HG03066 (cell line): ENCODE measurements around the gene SHB.
"Not testable (repeated sequence)": the region's sequence is repeated elsewhere in the genome, so short reads cannot be mapped to it uniquely, and the experiment has no call there.

Experiments used
- ATAC-seq: cut with Tn5 transposase; IDR thresholded peaks from one replicate; pipeline ENCODE4 v1.9.1; 2021; ENCODE audit warnings: low read depth; ENCODE audit not compliant: unreplicated experiment

Gene SHB

GRCh38 chr9:38064842-38065368 lies 4.1 kb downstream of the SHB start:
- ATAC-seq, result no peak

- no peak for ATAC-seq
These were observed 5.7 kb downstream of the SHB start for GRCh38 chr9:38063363-38063707.

- no peak for ATAC-seq
These were observed 6.3 kb downstream of the SHB start for GRCh38 chr9:38062498-38063362.

GRCh38 chr9:38062106-38062497 lies 6.9 kb downstream of the SHB start:
- no peak for ATAC-seq

DNA sequence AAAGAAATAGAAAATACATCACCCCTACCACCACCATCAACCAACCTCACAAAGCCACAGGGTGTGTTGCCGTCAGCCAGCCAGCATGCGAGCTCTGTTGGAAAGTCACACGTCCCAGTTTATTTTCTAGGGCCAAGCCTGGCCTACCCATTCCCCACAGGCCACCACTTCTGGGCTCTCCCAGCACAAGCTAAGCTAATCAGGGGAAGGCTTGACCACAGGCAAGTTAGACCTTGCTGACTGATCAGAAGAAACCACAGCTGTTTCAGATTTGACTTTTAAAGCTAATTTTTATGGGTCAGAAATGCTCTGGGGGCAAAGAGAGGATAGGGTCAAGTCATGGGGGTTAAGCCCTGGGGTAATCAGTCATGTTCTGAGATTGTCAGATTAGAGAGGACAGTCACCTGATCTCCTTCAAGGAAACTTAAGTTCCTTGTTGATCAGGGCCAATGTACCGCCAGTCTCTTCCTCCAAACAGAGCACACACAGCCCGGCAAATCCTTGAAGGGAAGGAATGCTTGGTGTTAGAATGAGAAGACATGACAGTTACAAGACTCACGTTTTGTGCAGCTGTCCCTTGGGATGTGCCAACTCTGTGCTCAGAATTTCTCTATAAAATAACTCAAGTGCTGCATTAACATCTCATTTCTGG lies 7.6 kb downstream of the SHB start:
- peak; percentile 57 for ATAC-seq

GRCh38 chr9:38060681-38061080 lies 8.3 kb downstream of the SHB start:
- ATAC-seq, result no peak

DNA sequence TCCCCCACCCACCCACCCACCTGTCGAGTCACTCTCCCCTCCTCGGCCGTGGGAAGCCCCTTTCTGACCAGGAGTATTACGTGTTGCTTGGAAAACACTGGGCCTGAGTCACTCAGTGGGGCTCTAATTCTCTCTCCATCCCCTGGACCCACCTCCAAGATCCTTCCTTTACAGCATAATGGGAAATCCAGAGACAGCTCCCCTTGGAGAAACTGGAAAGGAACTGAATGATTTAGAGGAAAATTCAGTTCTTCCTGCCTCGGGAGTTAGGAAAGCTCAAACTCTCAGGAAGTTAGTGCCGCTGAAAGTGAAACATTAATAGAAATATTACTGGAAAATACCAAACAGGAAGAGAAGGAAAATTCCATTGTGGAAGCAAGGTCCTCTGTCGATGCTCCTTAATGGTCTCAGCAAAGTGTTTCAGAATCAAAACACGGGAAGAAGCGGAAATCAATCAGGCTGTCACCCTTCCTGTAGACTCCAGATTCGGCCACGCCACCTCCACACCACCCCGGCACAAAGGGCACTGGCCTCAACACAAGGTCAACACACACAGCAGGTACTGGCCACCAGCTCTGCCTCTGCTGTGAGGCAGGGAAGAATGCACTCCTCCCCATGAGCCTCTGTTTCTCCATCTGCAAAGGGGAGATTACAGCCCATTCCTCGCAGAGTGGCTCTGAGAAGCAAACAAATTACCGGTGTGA lies 9.6 kb downstream of the SHB start:
- ATAC-seq, result no peak

DNA sequence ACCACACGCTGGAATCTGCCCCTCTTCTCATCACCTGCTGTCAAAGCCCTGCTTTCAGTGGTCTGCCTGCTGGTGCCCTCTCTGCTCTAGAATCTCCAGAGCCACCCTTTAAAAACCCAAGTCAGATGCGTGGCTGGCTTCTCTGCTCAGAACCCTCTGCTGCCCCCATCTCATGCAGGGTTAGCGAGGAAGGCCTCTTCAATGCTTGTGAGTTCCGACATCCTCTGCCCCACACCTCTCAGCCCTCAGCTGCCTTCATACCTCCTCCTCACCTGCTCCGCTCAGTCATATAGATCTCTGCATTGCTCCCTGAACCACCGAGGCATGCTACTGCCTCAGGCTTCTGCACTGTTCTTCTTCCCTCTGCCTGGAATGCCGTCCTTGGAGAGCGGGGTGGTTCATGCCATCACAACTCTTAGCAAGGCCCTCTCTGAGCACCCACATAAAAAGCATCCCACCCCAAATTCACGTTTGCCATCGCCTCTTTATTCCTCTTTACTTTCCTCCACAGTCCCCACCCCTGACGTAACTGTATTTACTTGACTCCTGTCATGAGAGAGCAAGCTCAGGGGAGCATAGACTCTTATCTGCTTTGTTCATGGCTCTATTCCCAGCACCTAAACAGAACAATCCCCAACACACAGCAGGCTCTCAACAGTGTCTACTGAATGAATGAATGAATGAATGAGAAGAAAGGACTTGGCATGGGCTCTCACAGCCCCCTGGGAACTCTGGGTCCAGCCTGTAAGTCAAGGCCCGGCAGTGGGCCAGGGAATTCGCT lies 10.4 kb downstream of the SHB start:
- no peak for ATAC-seq

DNA sequence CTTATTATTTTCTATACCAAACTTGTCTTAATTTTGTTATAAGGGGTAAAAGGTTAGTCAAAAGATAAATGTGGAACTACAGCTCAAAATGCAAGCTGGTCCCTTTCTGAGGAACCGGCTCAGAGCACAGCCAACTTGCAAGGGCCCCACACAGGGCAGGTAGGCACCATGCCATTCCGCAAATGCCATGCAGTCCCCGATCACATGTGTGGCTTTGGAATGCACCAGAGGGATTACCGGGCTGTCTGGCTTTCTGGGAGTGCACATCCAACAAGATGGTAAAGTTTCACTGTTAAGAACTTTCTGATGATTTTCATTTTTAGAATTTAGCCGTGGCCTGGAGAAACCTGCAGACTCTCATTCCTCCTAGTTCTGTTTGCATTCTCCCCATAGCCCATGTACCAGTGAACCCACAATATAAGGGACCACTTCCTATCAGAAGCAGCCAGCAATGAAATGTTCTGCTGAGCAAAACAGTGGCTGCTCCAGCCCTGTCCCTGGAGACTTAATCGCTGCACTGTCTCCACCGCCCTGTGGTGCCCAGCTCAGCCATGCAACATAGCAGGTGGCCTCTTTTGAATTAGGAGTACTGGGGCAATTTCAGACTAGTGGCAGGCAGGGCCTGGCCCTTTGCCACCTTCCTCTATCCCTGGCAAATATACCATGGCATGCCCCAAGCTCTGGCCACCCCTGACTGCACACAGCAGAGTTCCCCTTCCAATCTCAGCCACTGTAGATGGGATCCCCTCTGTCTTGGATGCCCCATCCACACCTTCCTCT lies 11.4 kb downstream of the SHB start:
- no peak for ATAC-seq

- ATAC-seq, result no peak
These were observed 14.4 kb downstream of the SHB start for GRCh38 chr9:38054653-38055052.

DNA sequence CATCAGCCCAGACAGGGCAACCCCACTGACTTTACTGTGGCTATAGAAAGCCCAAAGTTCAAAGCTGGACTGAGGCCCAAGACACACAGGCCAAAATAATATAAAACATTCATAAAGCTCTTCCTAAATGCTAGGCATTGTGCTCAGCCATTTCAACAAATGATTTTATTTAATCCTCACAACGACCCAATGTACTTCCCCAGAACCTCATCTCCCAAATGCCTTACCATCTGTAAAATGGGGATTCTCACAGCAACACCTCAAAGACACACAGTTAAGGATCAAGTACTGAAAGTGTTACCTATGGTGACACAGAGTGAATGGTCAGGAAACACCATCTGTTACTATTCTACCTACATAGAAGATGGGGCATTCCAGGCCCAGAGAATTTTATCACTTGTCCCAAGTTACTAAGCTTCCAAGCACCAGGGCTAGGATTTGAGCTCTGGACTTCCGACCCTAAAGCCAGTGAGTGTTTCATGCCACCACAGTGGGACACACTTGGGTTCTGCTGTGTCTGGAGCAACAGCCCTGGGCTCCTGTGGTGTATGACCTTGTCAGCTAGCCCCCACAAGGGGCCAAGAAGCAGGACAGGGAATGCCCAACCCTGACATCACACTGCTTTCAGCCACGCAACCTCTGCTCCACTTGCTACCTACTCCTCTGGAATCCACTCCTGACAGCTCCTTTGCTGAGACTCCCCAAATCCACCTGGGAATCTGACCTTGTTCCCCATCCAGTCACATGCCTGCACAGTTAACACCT lies 15.1 kb downstream of the SHB start:
- no peak for ATAC-seq

- ATAC-seq, result no peak
These were observed 17.1 kb downstream of the SHB start for GRCh38 chr9:38051780-38052546.

DNA sequence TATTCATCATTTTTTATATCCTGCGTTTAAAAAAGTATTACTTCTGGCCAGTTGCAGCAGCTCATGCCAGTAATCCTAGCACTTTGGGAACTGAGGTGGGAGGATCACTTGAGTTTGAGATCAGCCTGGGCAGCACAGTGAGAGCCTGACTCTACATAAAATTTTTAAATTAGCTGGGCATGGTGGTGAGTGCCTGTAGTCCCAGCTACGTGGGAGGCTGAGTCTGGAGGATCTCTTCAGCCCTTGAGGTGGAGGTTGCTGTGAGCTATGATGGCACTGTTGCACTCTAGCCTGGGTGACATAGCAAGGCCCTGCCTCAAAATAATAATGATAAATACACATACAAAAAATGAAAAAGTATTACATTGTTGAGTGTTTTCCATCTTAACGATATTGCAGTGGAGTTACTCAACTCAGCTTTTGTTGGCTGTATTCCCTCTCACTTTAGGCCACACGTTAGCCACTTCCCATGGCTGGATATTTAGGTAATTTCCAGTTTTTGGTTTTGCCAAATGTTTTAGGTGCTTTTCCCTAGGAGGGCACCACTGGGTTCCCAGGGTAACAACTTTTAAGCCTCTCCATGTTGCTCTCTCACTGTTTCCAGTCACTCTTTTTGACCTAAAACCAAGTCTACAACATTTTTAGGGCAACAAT lies 20.6 kb downstream of the SHB start:
- no peak for ATAC-seq

GRCh38 chr9:38047301-38048251 lies 21.5 kb downstream of the SHB start:
- no peak for ATAC-seq

DNA sequence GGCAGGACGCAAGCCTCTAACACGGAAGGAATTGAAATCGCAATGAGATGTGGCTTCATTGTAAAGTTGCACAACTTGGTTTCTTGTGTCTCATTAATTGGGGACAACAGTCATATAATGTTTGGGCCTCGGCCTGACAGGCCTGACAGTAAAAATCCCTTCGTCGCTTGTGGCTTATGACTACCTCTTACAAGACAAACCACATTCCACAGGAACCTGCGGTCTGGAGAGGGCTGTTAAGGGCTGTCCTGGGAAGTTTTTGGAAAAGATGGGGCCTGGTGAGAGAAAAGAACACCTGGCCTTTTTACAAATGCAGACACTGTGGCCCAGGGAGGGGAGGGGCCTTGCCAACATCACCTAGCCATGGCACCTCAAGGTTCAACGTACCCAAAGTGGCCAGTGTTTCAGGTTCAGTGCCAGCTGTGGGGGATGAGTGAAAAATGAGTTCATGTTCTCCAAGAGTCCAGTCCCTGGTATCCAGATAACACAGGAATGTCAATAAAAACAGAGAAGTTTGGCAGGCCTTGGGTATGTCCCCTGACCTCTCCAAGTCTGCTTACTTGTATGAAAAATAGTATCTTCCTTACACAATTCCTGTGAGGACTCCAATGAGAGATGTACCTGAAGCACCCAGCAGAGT lies 22.2 kb downstream of the SHB start:
- ATAC-seq, result no peak

- ATAC-seq, result not testable (repeated sequence)
These were observed 23.1 kb downstream of the SHB start for GRCh38 chr9:38045939-38046338.
